BJ (cell line): ENCODE results near the gene GRB14. TPM values are rescaled to one million over a fixed set of nuclear protein-coding genes. Genes with fewer than 3 reads are reported as not detected.

ENCODE experiments used
- CTCF ChIA-PET: fragments of 350-600 bp; formaldehyde crosslinking; extraction: SDS; loops from one replicate; lab custom pipeline; 2021; ENCODE audit warnings: antibody characterized with exemption, inconsistent platforms; lab: Yijun Ruan, JAX
- POLR2A ChIA-PET: fragments of 300-600 bp; sonication (Branson Sonifier 250); formaldehyde crosslinking; extraction: SDS; loops from one replicate; lab custom pipeline; 2021; ENCODE audit warnings: antibody characterized with exemption; lab: Charles Lee
- DNase-seq: peaks from one replicate; pipeline ENCODE4 v3.0.0-alpha.2; 2011; ENCODE audit warnings: low read depth
- H3K27me3 ChIP-seq: 2 replicates; pipeline ENCODE4 v1.6.0; 2011; ENCODE audit warnings: low read length; ENCODE audit not compliant: control insufficient read depth, insufficient read depth
- H3K36me3 ChIP-seq: 2 replicates; pipeline ENCODE4 v1.5.1; 2011; ENCODE audit warnings: low read length; ENCODE audit not compliant: control insufficient read depth, insufficient read depth
- H3K4me3 ChIP-seq: 2 replicates; pipeline ENCODE4 v1.5.1; 2011; ENCODE audit warnings: low read depth, mild to moderate bottlenecking, control low read depth, low read length
- polyA plus RNA-seq: library from polyadenylated mRNA; depleted of rRNA; stranded (reverse); fragments of >200 nt; gene quantifications from 2 replicates; pipeline ENCODE4 v1.2.3, GENCODE V29; 2011
- TF ChIP-seq, protein P1 (sequence below): IDR thresholded peaks from 2 replicates; pipeline ENCODE4 v1.5.1; 2011; ENCODE audit warnings: low read depth, mild to moderate bottlenecking, control low read depth, inconsistent platforms, low read length, moderate library complexity; ENCODE audit not compliant: insufficient read depth

GRB14 gene
- polyA plus RNA-seq, 1 experiment, result 0.29 TPM

- Histone ChIP-seq H3K27me3 (peaks cover 3% of the 10 kb centered on the region; the same call in 1 of the 2 replicates), H3K4me3 (no peak overlapping the region), H3K36me3 (no peaks in the 10 kb centered on the region)
- CTCF ChIA-PET, result interaction anchor here (0.7 to 1.9 kb wide), 10 partner anchors 10 to 1361 kb away, joined by 3 to 13 read pairs (median 4); no protein-coding TSS in a partner anchor
- TF ChIP-seq, protein P1, sequence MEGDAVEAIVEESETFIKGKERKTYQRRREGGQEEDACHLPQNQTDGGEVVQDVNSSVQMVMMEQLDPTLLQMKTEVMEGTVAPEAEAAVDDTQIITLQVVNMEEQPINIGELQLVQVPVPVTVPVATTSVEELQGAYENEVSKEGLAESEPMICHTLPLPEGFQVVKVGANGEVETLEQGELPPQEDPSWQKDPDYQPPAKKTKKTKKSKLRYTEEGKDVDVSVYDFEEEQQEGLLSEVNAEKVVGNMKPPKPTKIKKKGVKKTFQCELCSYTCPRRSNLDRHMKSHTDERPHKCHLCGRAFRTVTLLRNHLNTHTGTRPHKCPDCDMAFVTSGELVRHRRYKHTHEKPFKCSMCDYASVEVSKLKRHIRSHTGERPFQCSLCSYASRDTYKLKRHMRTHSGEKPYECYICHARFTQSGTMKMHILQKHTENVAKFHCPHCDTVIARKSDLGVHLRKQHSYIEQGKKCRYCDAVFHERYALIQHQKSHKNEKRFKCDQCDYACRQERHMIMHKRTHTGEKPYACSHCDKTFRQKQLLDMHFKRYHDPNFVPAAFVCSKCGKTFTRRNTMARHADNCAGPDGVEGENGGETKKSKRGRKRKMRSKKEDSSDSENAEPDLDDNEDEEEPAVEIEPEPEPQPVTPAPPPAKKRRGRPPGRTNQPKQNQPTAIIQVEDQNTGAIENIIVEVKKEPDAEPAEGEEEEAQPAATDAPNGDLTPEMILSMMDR, result peak; percentile 76
- DNase-seq, result no peak
- POLR2A ChIA-PET, result no interaction called here
Observed at GRCh38 chr2:164538240-164538866, 82.9 kb downstream of the GRB14 start.

DNA sequence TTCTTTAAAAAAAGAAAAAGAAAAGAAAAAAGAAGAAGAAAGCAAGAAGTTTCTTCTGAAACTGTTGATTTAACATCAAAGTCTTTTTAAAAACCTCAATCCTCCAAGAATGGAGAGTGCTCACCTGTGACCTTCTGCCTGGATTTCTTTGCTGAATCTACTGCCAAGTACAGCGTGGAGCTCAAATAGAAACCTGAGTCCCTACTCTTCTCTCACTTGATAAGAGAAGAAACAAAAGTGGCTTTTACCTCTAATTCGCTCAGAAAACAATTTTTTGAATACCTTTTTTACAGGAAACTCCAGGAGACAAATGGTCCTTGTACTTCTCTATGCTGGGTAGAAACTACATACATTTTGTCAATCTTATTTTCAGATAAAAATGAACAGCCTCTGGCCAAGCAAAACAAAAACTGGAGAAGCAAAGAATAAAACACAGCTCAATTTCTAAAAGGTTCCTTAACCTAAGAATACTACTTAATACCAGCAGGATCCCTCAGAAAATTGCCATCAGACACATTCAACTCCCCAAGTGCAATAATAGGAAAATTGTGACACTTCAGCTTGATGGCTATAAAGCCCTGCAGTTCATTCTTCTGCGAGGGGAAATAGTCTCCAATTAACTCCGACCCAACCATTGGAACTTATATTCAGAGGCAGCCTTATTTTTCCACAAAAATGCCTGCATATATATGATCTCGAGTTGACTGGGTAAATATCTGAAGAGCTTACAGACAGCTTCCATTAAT, 85.8 kb downstream of the GRB14 start:
- no peak overlapping the region for H3K4me3 ChIP-seq
- ChIA-PET POLR2A (no interaction called here), CTCF (no interaction called here)
- TF ChIP-seq, protein P1, result no peak
- peaks cover 3% of the 10 kb centered on the region; the same call in 1 of the 2 replicates for H3K27me3 ChIP-seq
- DNase-seq, result no peak
- no peaks in the 10 kb centered on the region for H3K36me3 ChIP-seq

- Histone ChIP-seq H3K4me3 (no peak overlapping the region), H3K27me3 (no peaks in the 10 kb centered on the region; the same call in 1 of the 2 replicates), H3K36me3 (no peaks in the 10 kb centered on the region)
- POLR2A ChIA-PET, result no interaction called here
- TF ChIP-seq, protein P1, result no peak
- no peak for DNase-seq
- CTCF ChIA-PET, result no interaction called here
Observed at GRCh38 chr2:164530464-164530863, 90.8 kb downstream of the GRB14 start.

GRCh38 chr2:164523726-164524125, 97.6 kb downstream of the GRB14 start:
- Histone ChIP-seq H3K36me3 (no peaks in the 10 kb centered on the region), H3K27me3 (no peaks in the 10 kb centered on the region), H3K4me3 (no peak overlapping the region)
- DNase-seq, result no peak
- TF ChIP-seq, protein P1, result no peak
- ChIA-PET CTCF (interaction anchor here (1.2 to 1.4 kb wide), 2 partner anchors 14 to 26 kb away, joined by 3 to 4 read pairs; no protein-coding TSS in a partner anchor), POLR2A (no interaction called here)

DNA sequence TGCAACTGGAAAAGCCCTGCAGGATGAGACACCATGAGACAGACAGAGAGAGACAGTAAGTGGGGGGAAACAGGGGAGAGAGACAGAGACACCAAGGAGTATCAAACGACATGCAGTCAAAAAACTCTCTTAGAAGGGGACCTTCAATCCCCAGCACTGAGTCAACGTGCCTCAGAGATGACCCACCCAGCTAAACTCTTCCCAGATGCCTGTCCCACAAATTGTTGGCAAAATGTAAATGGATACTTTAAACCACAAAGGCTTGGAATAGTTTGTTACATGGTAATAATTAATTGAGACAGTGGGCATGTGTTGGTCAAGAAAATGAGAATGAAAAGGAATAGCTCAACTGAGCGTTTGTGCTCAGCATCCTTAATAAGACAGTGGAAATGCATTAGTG, 98.3 kb downstream of the GRB14 start:
- POLR2A ChIA-PET, result no interaction called here
- CTCF ChIA-PET, result interaction anchor here (1.4 kb wide), 1 partner anchor 15 kb away, joined by 4 read pairs; no protein-coding TSS in a partner anchor
- Histone ChIP-seq H3K27me3 (no peaks in the 10 kb centered on the region), H3K36me3 (no peaks in the 10 kb centered on the region), H3K4me3 (no peak overlapping the region)
- DNase-seq, result peak; percentile 44
- TF ChIP-seq, protein P1, result no peak
